ENCODE measurements around the gene TANGO6. TPM values are rescaled to one million over a fixed set of nuclear protein-coding genes. Genes with fewer than 3 reads are reported as not detected.

TANGO6 gene
- total and polyA plus RNA-seq, 2 of the 8 experiments (the other 6 are each of a cell fraction or from before 2014, with no cell fraction given): 5.0 to 19.5 TPM

DNA sequence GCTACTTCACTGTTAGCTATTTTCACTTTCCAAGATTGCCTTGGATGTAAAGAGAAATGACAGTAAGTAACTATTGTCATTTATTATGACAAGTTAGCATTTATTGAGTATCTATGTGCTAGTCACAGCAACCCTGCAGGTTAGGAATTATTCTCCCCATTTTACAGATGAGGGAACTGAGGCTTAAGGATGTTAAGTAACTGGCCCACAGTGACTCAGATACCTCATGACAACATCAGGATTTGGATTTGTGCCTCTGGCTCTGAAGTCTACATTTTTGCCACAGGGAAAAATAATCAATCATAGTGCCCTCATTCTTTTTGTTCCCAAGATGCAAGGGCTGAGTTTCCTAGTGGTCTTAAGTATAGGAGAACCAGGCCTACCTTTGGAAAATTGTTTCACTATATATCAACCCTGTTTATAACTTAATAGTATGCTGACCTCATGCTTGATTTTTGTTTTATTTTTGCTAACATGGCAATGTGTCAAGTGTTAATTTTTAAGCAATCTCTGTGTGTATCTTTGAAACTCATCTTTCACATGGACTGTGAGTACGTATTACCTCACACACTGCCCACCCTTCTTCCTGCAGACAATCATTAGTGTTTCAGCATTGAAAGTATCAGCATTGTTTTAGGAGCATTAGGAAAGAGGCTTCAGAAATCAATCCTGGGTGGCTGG, 105.0 kb downstream of the TANGO6 start:
- H4K20me1 ChIP-seq (replicated peaks in 1 of 2; ENCODE audit: control insufficient read depth in 1 of 2, insufficient read depth in 2 of 2, low read length in 2 of 2): no peaks in the 10 kb centered on the region
- ChIA-PET CTCF (ENCODE audit: partially characterized antibody) (interaction anchor here (0.6 to 1.9 kb wide), 4 partner anchors 11 to 101 kb away, joined by 3 to 5 read pairs (median 4); no protein-coding TSS in a partner anchor), POLR2A (ENCODE audit: partially characterized antibody) (no interaction called here)
- H4K91ac ChIP-seq (replicated peaks; ENCODE audit: insufficient read length, low read length): no peak overlapping the region
- H3K4me1 ChIP-seq (replicated peaks in 1 of 4; ENCODE audit: control insufficient read depth in 3 of 4, insufficient read depth in 4 of 4, low read length in 3 of 4): no peaks in the 10 kb centered on the region
- no peaks in the 10 kb centered on the region for H3K79me1 ChIP-seq (ENCODE audit: low read depth, low read length)
- H2BK20ac ChIP-seq (ENCODE audit: low read length): no peak overlapping the region
- H2BK15ac ChIP-seq (ENCODE audit: low read length): no peak overlapping the region
- no peak overlapping the region for H3K56ac ChIP-seq (replicated peaks; ENCODE audit: insufficient read length, low read depth, low read length)
- H4K5ac ChIP-seq (ENCODE audit: insufficient read length, low read depth, low read length): no peak overlapping the region
- H3K4me2 ChIP-seq (ENCODE audit: insufficient read depth in 1 of 2, low read depth in 2 of 2, low read length in 2 of 2): no peak overlapping the region
- no peaks in the 10 kb centered on the region for H3K79me2 ChIP-seq (ENCODE audit: control insufficient read depth in 1 of 2, insufficient read depth in 2 of 2, low read length in 2 of 2)
- no peak overlapping the region for H3K27ac ChIP-seq (ENCODE audit: low read depth, low read length)
- no peaks in the 10 kb centered on the region for H3K27me3 ChIP-seq (replicated peaks in 1 of 4; ENCODE audit: control insufficient read depth in 3 of 4, extremely low read depth in 1 of 4, insufficient read depth in 3 of 4, low read length in 3 of 4)
- no peak overlapping the region for H2BK5ac ChIP-seq (ENCODE audit: low read depth, low read length)
- H3K23me2 ChIP-seq (ENCODE audit: low read depth, low read length): no peaks in the 10 kb centered on the region; the same call in 1 of the 2 replicates
- DNase-seq (ENCODE audit: low read depth in 1 of 2, low spot score in 2 of 2) (no peak), FAIRE-seq (no peak)
- no peak overlapping the region for H4K8ac ChIP-seq (ENCODE audit: extremely low read depth, insufficient read depth, low read length)
- H3K23ac ChIP-seq (ENCODE audit: insufficient read length): no peak overlapping the region
- no peak overlapping the region for H2BK12ac ChIP-seq (ENCODE audit: low read depth, low read length)
- no peak overlapping the region for H2BK120ac ChIP-seq (replicated peaks; ENCODE audit: low read depth, low read length)
- no peak overlapping the region for H3K14ac ChIP-seq (ENCODE audit: insufficient read length)
- WGBS, 2 experiments (ENCODE audit: extremely low coverage in 1 of 2, insufficient coverage in 1 of 2, insufficient read length in 1 of 2, insufficient replicate concordance in 2 of 2, low coverage in 1 of 2, low lambda C conversion rate in 2 of 2, missing lambda C conversion rate in 1 of 2): 92% methylated on average over 1 of the region's 1 CpG; no CpG with 5 or more reads in 1 of the 2 experiments
- no peak overlapping the region for H3K4me3 ChIP-seq (ENCODE audit: extremely low read depth in 1 of 4, insufficient read depth in 2 of 4, low read depth in 3 of 4, low read length in 4 of 4)
- H3K4ac ChIP-seq (replicated peaks; ENCODE audit: insufficient read length, low read depth, low read length): no peak overlapping the region
- no peak overlapping the region for H2AFZ ChIP-seq (ENCODE audit: low read length)
- no peak overlapping the region for H3K9ac ChIP-seq (replicated peaks in 1 of 4; ENCODE audit: extremely low read depth in 1 of 4, low read depth in 3 of 4, low read length in 3 of 4)
- 0 out of 4 replicates have a peak, but pooled peaks cover 0 to 4% of the 10 kb centered on the region in 2 experiments for H3K9me3 ChIP-seq (ENCODE audit: insufficient read depth in 2 of 2, low read depth in 1 of 2, low read length in 1 of 2)
- no peak overlapping the region for H3K18ac ChIP-seq (ENCODE audit: extremely low read depth, low read length)
- no peak overlapping the region for H2AK5ac ChIP-seq (ENCODE audit: low read depth, low read length)
- H3K36me3 ChIP-seq (ENCODE audit: control insufficient read depth in 2 of 4, insufficient read depth in 4 of 4, low read length in 3 of 4): peaks cover 0 to 8% (median 0%) of the 10 kb centered on the region in 4 experiments; a peak in 1 of 8 replicates
- TF ChIP-seq, protein P1, sequence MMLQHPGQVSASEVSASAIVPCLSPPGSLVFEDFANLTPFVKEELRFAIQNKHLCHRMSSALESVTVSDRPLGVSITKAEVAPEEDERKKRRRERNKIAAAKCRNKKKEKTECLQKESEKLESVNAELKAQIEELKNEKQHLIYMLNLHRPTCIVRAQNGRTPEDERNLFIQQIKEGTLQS (IDR thresholded peaks at IDR 0.05; ENCODE audit: insufficient read depth, low read depth, low read length): no peak
- TF ChIP-seq, protein P2, sequence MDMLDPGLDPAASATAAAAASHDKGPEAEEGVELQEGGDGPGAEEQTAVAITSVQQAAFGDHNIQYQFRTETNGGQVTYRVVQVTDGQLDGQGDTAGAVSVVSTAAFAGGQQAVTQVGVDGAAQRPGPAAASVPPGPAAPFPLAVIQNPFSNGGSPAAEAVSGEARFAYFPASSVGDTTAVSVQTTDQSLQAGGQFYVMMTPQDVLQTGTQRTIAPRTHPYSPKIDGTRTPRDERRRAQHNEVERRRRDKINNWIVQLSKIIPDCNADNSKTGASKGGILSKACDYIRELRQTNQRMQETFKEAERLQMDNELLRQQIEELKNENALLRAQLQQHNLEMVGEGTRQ (IDR thresholded peaks at IDR 0.05; ENCODE audit: low read length): no peak
- no peak for TF ChIP-seq TAF1 (IDR thresholded peaks at IDR 0.05; ENCODE audit: low read depth, low read length)
- no peak for TF ChIP-seq EP300 (IDR thresholded peaks at IDR 0.05; ENCODE audit: borderline replicate concordance in 1 of 2, low read depth in 2 of 2, low read length in 2 of 2)
- no peak for TF ChIP-seq SRF (IDR thresholded peaks at IDR 0.05; ENCODE audit: low read depth, low read length)
- no peak for TF ChIP-seq HDAC2 (IDR thresholded peaks at IDR 0.05; ENCODE audit: borderline replicate concordance in 1 of 2, low read depth in 2 of 2, low read length in 2 of 2)
- no peak for TF ChIP-seq JUN (IDR thresholded peaks at IDR 0.05; ENCODE audit: low read depth, low read length)
- no peak for TF ChIP-seq PHF8 (conservative IDR thresholded peaks at IDR 0.05; ENCODE audit: low read depth, low read length)
- no peak for TF ChIP-seq NRF1 (IDR thresholded peaks at IDR 0.05; ENCODE audit: low read depth, low read length)
- TF ChIP-seq RXRA (IDR thresholded peaks at IDR 0.05; ENCODE audit: insufficient read depth, low read depth, low read length): no peak
